H1 (cell line): Measurements from ENCODE around the gene NAV2. TPM values are rescaled to one million over a fixed set of nuclear protein-coding genes. Genes with fewer than 3 reads are reported as not detected.

ENCODE experiments used
- CTCF ChIA-PET: fragments of 300-600 bp; sonication (Branson Sonifier 250); formaldehyde crosslinking; loops from one replicate; lab custom pipeline; 2021; ENCODE audit not compliant: partially characterized antibody; lab: Charles Lee
- POLR2A ChIA-PET: fragments of 300-600 bp; sonication (Branson Sonifier 250); formaldehyde crosslinking; loops from one replicate; lab custom pipeline; 2021; ENCODE audit warnings: inconsistent platforms; ENCODE audit not compliant: partially characterized antibody; lab: Charles Lee
- DNase-seq, 2 experiments: peaks; one replicate each; pipeline versions ENCODE4 v3.0.0 to v3.0.0-alpha.2; 2010 to 2022; ENCODE audit warnings: low spot score in 2 of 2, low read depth in 1 of 2, mixed read lengths in 1 of 2
- FAIRE-seq: peaks from 2 replicates; lab custom pipeline; 2011; peaks lifted over from hg19 to GRCh38; lab: Jason Lieb, UNC
- H2AFZ ChIP-seq: 2 replicates; pipeline ENCODE4 v1.8.1; 2012; ENCODE audit warnings: low read length, inconsistent platforms
- H2AK5ac ChIP-seq: 2 replicates; pipeline ENCODE4 v1.6.1; 2013; ENCODE audit warnings: low read depth, low read length
- H2BK120ac ChIP-seq: replicated peaks from 2 replicates; pipeline ENCODE3; 2013; ENCODE audit warnings: low read depth, low read length, inconsistent platforms
- H2BK12ac ChIP-seq: 2 replicates; pipeline ENCODE4 v1.6.1; 2013; ENCODE audit warnings: low read depth, low read length
- H2BK15ac ChIP-seq: 2 replicates; pipeline ENCODE4 v1.6.1; 2013; ENCODE audit warnings: low read length
- H2BK20ac ChIP-seq: 2 replicates; pipeline ENCODE4 v1.6.1; 2013; ENCODE audit warnings: low read length
- H2BK5ac ChIP-seq: 2 replicates; pipeline ENCODE4 v1.6.1; 2013; ENCODE audit warnings: low read depth, low read length
- H3K14ac ChIP-seq: 2 replicates; pipeline ENCODE4 v1.6.1; 2013; ENCODE audit warnings: inconsistent platforms; ENCODE audit not compliant: insufficient read length
- H3K18ac ChIP-seq: 2 replicates; pipeline ENCODE4 v1.6.1; 2013; ENCODE audit warnings: low read length; ENCODE audit errors: extremely low read depth
- H3K23ac ChIP-seq: 2 replicates; pipeline ENCODE4 v1.6.1; 2013; ENCODE audit warnings: inconsistent platforms; ENCODE audit not compliant: insufficient read length
- H3K23me2 ChIP-seq: 2 replicates; pipeline ENCODE4 v1.6.1; 2013; ENCODE audit warnings: low read depth, low read length
- H3K27ac ChIP-seq: 2 replicates; pipeline ENCODE4 v1.6.1; 2011; ENCODE audit warnings: low read depth, low read length, inconsistent platforms
- H3K27me3 ChIP-seq, 4 experiments: replicated peaks in 1 of 4; 1 replicate in 1 of 4; 2 replicates in 3 of 4; pipeline versions ENCODE4 v1.6.1 to v1.8.1; 2011 to 2013; ENCODE audit warnings: low read length in 3 of 4, mild to moderate bottlenecking in 3 of 4, inconsistent platforms in 2 of 4, mixed read lengths in 2 of 4, moderate library complexity in 1 of 4; ENCODE audit not compliant: control insufficient read depth in 3 of 4, insufficient read depth in 3 of 4; ENCODE audit errors: extremely low read depth in 1 of 4
- H3K36me3 ChIP-seq, 4 experiments: 2 replicates each; pipeline versions ENCODE4 v1.6.1 to v1.8.1; 2011 to 2013; ENCODE audit warnings: mild to moderate bottlenecking in 4 of 4, low read length in 3 of 4, moderate library complexity in 2 of 4, control low read depth in 1 of 4, inconsistent platforms in 1 of 4; ENCODE audit not compliant: insufficient read depth in 4 of 4, control insufficient read depth in 2 of 4
- H3K4ac ChIP-seq: replicated peaks from 2 replicates; pipeline ENCODE3; 2013; ENCODE audit warnings: low read length, low read depth, mixed read lengths, inconsistent platforms; ENCODE audit not compliant: insufficient read length
- H3K4me1 ChIP-seq, 4 experiments: replicated peaks in 1 of 4; 1 replicate in 1 of 4; 2 replicates in 3 of 4; pipeline versions ENCODE4 v1.6.1 to v1.8.1; 2011 to 2013; ENCODE audit warnings: low read length in 3 of 4, inconsistent platforms in 2 of 4, mixed read lengths in 1 of 4; ENCODE audit not compliant: insufficient read depth in 4 of 4, control insufficient read depth in 3 of 4
- H3K4me2 ChIP-seq, 2 experiments: 2 replicates each; pipeline versions ENCODE4 v1.6.1 to v1.8.1; 2011 to 2013; ENCODE audit warnings: low read depth in 2 of 2, low read length in 2 of 2, control low read depth in 1 of 2, inconsistent platforms in 1 of 2, mild to moderate bottlenecking in 1 of 2; ENCODE audit not compliant: insufficient read depth in 1 of 2
- H3K4me3 ChIP-seq, 4 experiments: fragments of 200-600, 300-600 bp in 1 of 4; sonication (generic), shearing (Covaris generic), sonication (Bioruptor Twin) in 1 of 4; 2 replicates each; pipeline versions ENCODE4 v1.5.1 to v1.8.1; 2011 to 2016; ENCODE audit warnings: low read length in 4 of 4, low read depth in 3 of 4, control low read depth in 2 of 4, inconsistent platforms in 2 of 4, mild to moderate bottlenecking in 2 of 4, mixed read lengths in 1 of 4, moderate library complexity in 1 of 4; ENCODE audit not compliant: insufficient read depth in 2 of 4; ENCODE audit errors: extremely low read depth in 1 of 4
- H3K56ac ChIP-seq: replicated peaks from 2 replicates; pipeline ENCODE3; 2013; ENCODE audit warnings: low read depth, mild to moderate bottlenecking, mixed read lengths, low read length, inconsistent platforms; ENCODE audit not compliant: insufficient read length
- H3K79me1 ChIP-seq: 2 replicates; pipeline ENCODE4 v1.6.1; 2013; ENCODE audit warnings: low read depth, low read length, control low read depth
- H3K79me2 ChIP-seq, 2 experiments: 2 replicates each; pipeline versions ENCODE4 v1.6.1 to v1.8.1; 2012 to 2013; ENCODE audit warnings: low read length in 2 of 2, mild to moderate bottlenecking in 2 of 2, inconsistent platforms in 1 of 2; ENCODE audit not compliant: insufficient read depth in 2 of 2, control insufficient read depth in 1 of 2
- H3K9ac ChIP-seq, 4 experiments: replicated peaks in 1 of 4; 1 replicate in 1 of 4; 2 replicates in 3 of 4; pipeline versions ENCODE4 v1.6.1 to v1.8.1; 2011 to 2013; ENCODE audit warnings: low read depth in 3 of 4, low read length in 3 of 4, control low read depth in 2 of 4, mild to moderate bottlenecking in 2 of 4, moderate library complexity in 2 of 4, inconsistent platforms in 1 of 4; ENCODE audit errors: extremely low read depth in 1 of 4
- H3K9me3 ChIP-seq, 2 experiments: 2 replicates each; pipeline versions ENCODE4 v1.6.1 to v1.8.1; 2012 to 2013; ENCODE audit warnings: mild to moderate bottlenecking in 2 of 2, moderate library complexity in 2 of 2, control low read depth in 1 of 2, inconsistent platforms in 1 of 2, low read depth in 1 of 2, low read length in 1 of 2, mixed read lengths in 1 of 2; ENCODE audit not compliant: insufficient read depth in 2 of 2
- H4K20me1 ChIP-seq, 2 experiments: replicated peaks in 1 of 2; 2 replicates each; pipeline versions ENCODE3 to v1.8.1; 2011 to 2013; ENCODE audit warnings: inconsistent platforms in 2 of 2, low read length in 2 of 2, mild to moderate bottlenecking in 1 of 2; ENCODE audit not compliant: insufficient read depth in 2 of 2, control insufficient read depth in 1 of 2
- H4K5ac ChIP-seq: 2 replicates; pipeline ENCODE4 v1.6.1; 2013; ENCODE audit warnings: low read length, low read depth, mixed read lengths, inconsistent platforms; ENCODE audit not compliant: insufficient read length
- H4K8ac ChIP-seq: 2 replicates; pipeline ENCODE4 v1.8.0; 2013; ENCODE audit warnings: mild to moderate bottlenecking, moderate library complexity, low read length, inconsistent platforms; ENCODE audit not compliant: insufficient read depth; ENCODE audit errors: extremely low read depth
- H4K91ac ChIP-seq: replicated peaks from 2 replicates; pipeline ENCODE3; 2013; ENCODE audit warnings: low read length, mixed read lengths, inconsistent platforms; ENCODE audit not compliant: insufficient read length
- ASH2L ChIP-seq: fragments of 200-600, 300-600 bp; sonication (generic); IDR thresholded peaks from one replicate; pipeline ENCODE4 v1.7.1; 2017; ENCODE audit warnings: low read length
- ATF3 ChIP-seq: IDR thresholded peaks from 2 replicates; pipeline ENCODE4 v1.6.1; 2011; ENCODE audit warnings: low read depth, mild to moderate bottlenecking, low read length; ENCODE audit not compliant: insufficient read depth
- BCL11A ChIP-seq, 2 experiments: IDR thresholded peaks; one replicate each; pipeline ENCODE4 v1.6.1; 2011; ENCODE audit warnings: low read depth in 2 of 2, low read length in 2 of 2, mild to moderate bottlenecking in 2 of 2
- CREB1 ChIP-seq: IDR thresholded peaks from 2 replicates; pipeline ENCODE4 v1.6.1; 2012; ENCODE audit warnings: inconsistent platforms
- EZH2 ChIP-seq: fragments of 200-600 bp; sonication (generic); IDR thresholded peaks from 2 replicates; pipeline ENCODE4 v1.7.1; 2012; ENCODE audit warnings: low read depth, mild to moderate bottlenecking, moderate library complexity, low read length, inconsistent platforms; ENCODE audit not compliant: severe bottlenecking
- GTF2F1 ChIP-seq: IDR thresholded peaks from 2 replicates; pipeline ENCODE4 v1.6.1; 2012; ENCODE audit warnings: low read depth, low read length, improper control_type of control experiment, borderline replicate concordance
- KDM5A ChIP-seq: fragments of 200-600 bp; IDR thresholded peaks from 2 replicates; pipeline ENCODE4 v1.7.1; 2012; ENCODE audit warnings: mild to moderate bottlenecking, low read length, inconsistent platforms, mixed read lengths
- POLR2A ChIP-seq, 2 experiments: IDR thresholded peaks; 1 replicate in 1 of 2; 2 replicates in 1 of 2; pipeline ENCODE4 v1.6.1; 2011; ENCODE audit warnings: low read depth in 2 of 2, low read length in 2 of 2, mild to moderate bottlenecking in 2 of 2; ENCODE audit errors: control extremely low read depth in 1 of 2
- RAD21 ChIP-seq, 2 experiments: IDR thresholded peaks in 1 of 2; conservative IDR thresholded peaks in 1 of 2; 2 replicates each; pipeline ENCODE4 v1.6.1; 2011; ENCODE audit warnings: low read depth in 2 of 2, low read length in 2 of 2, improper control_type of control experiment in 1 of 2, inconsistent platforms in 1 of 2, mild to moderate bottlenecking in 1 of 2, moderate library complexity in 1 of 2
- SIRT6 ChIP-seq: IDR thresholded peaks from one replicate; pipeline ENCODE4 v1.7.1; 2012; ENCODE audit warnings: low read length, inconsistent platforms
- SUZ12 ChIP-seq: fragments of 200-600 bp; sonication (generic); IDR thresholded peaks from 2 replicates; pipeline ENCODE4 v1.6.1; 2012; ENCODE audit warnings: mild to moderate bottlenecking, inconsistent platforms, low read length, moderate library complexity, mixed read lengths
- TAF1 ChIP-seq: IDR thresholded peaks from 2 replicates; pipeline ENCODE4 v1.6.1; 2011; ENCODE audit warnings: mild to moderate bottlenecking, low read depth, low read length
- TAF7 ChIP-seq: optimal IDR thresholded peaks from 2 replicates; pipeline ENCODE3; 2011; ENCODE audit warnings: low read depth, mild to moderate bottlenecking, inconsistent platforms, low read length, moderate library complexity, borderline replicate concordance
- TEAD4 ChIP-seq: IDR thresholded peaks from 2 replicates; pipeline ENCODE4 v1.6.1; 2012; ENCODE audit warnings: low read depth, low read length, inconsistent platforms, mixed read lengths
- WGBS, 2 experiments: shearing (Covaris generic) in 1 of 2; methylation state at CpG; one replicate each; pipeline versions ENCODE4 v1.1.6 to v1.1.7; 2013 to 2015; ENCODE audit warnings: low lambda C conversion rate in 2 of 2, mixed read lengths in 2 of 2, inconsistent platforms in 1 of 2, low coverage in 1 of 2, missing lambda C conversion rate in 1 of 2; ENCODE audit not compliant: insufficient replicate concordance in 2 of 2, insufficient coverage in 1 of 2, insufficient read length in 1 of 2; ENCODE audit errors: extremely low coverage in 1 of 2, missing lambda C conversion rate in 1 of 2; 5-methylcytosine and 5-hydroxymethylcytosine counted together
- polyA plus RNA-seq, 7 experiments: library from polyadenylated mRNA; depleted of rRNA in 3 of 7; stranded (reverse) in 5 of 7; unstranded in 2 of 7; fragments of >200 nt in 5 of 7; fragments of 200-250 nt in 2 of 7; gene quantifications; 1 replicate in 5 of 7; 2 replicates in 1 of 7; 4 replicates in 1 of 7; pipeline versions ENCODE4 v1.2.1 to v1.2.3, GENCODE V29; 2011 to 2013; ENCODE audit warnings: missing spikeins in 2 of 7, mixed read lengths in 2 of 7
- total RNA-seq: library from RNA; stranded (reverse); fragmentation: NEBNext Ultra II Directional; extraction: Animal tissue kit (Norgen Biotek cat#: 25700); gene quantifications from 2 replicates; pipeline ENCODE4 v1.2.1, GENCODE V29; 2021

NAV2 gene
- total and polyA plus RNA-seq, 2 of the 8 experiments (the other 6 are each of a cell fraction or from before 2014, with no cell fraction given): 35.6 to 73.6 TPM

- H3K23me2 ChIP-seq: no peaks in the 10 kb centered on the region
- H4K5ac ChIP-seq: no peak overlapping the region
- H4K20me1 ChIP-seq: no peaks in the 10 kb centered on the region
- no peak for DNase-seq
- H3K27ac ChIP-seq: no peak overlapping the region
- no peak overlapping the region for H2AK5ac ChIP-seq
- no peaks in the 10 kb centered on the region for H3K79me2 ChIP-seq
- no peaks in the 10 kb centered on the region for H3K4me1 ChIP-seq
- no peak overlapping the region for H2BK12ac ChIP-seq
- no peak overlapping the region for H3K4me3 ChIP-seq
- POLR2A ChIA-PET: no interaction called here
- 92% methylated on average over 5 of the region's 5 CpGs; no CpG with 5 or more reads in 1 of the 2 experiments for WGBS, 2 experiments
- peaks cover 26 to 74% (median 66%) of the 10 kb centered on the region in 4 experiments for H3K36me3 ChIP-seq
- no peak for TF ChIP-seq TAF7
- no peak for TF ChIP-seq GTF2F1
- TF ChIP-seq BCL11A (IDR thresholded peaks at IDR 0.05; ENCODE audit: low read depth in 2 of 2, low read length in 2 of 2): no peak
- TF ChIP-seq EZH2: no peak
- TF ChIP-seq SUZ12: no peak
- no peak for TF ChIP-seq ASH2L
- TF ChIP-seq POLR2A (IDR thresholded peaks at IDR 0.05; ENCODE audit: control extremely low read depth in 1 of 2, low read depth in 2 of 2, low read length in 2 of 2): no peak
- TF ChIP-seq SIRT6: no peak
- no peak for TF ChIP-seq RAD21 (IDR thresholded peaks at IDR 0.05 in 1 of 2, conservative IDR thresholded peaks at IDR 0.05 in 1 of 2; ENCODE audit: low read depth in 2 of 2, low read length in 2 of 2)
- no peak for TF ChIP-seq TEAD4
- TF ChIP-seq TAF1: no peak
- no peak for TF ChIP-seq ATF3
- no peak for TF ChIP-seq CREB1
- no peak for TF ChIP-seq KDM5A
- TF ChIP-seq, all 59 proteins: peak for 0
- no peaks in the 10 kb centered on the region for H3K79me1 ChIP-seq
- H3K9me3 ChIP-seq: no peaks in the 10 kb centered on the region
- H3K18ac ChIP-seq: no peak overlapping the region
- H3K23ac ChIP-seq: no peak overlapping the region
- H2BK15ac ChIP-seq: no peak overlapping the region
- H3K14ac ChIP-seq: no peak overlapping the region
- no peaks in the 10 kb centered on the region for H3K27me3 ChIP-seq
- no peak overlapping the region for H3K9ac ChIP-seq
- no peak for FAIRE-seq
- no peak overlapping the region for H3K4me2 ChIP-seq
- H2BK120ac ChIP-seq: no peak overlapping the region
- CTCF ChIA-PET: interaction anchor here (1.0 to 1.3 kb wide), 9 partner anchors 7 to 132 kb away, joined by 3 to 4 read pairs (median 3); no protein-coding TSS in a partner anchor
- H4K8ac ChIP-seq: no peak overlapping the region
- H3K4ac ChIP-seq: no peak overlapping the region
- H4K91ac ChIP-seq: no peak overlapping the region
- no peak overlapping the region for H2BK5ac ChIP-seq
- H2BK20ac ChIP-seq: no peak overlapping the region
- H2AFZ ChIP-seq: no peak overlapping the region
- H3K56ac ChIP-seq: no peak overlapping the region
These were observed 373.3 kb downstream of the NAV2 start for GRCh38 chr11:20085918-20086317.
